DMS79 (cell line): ENCODE data around the gene SSBP2.
A peak's percentile ranks its signal among the peaks of the same experiment; 100 is the strongest.
"Not testable (repeated sequence)": the region's sequence is repeated elsewhere in the genome, so short reads cannot be mapped to it uniquely, and the experiment has no call there.

Experiments used
- DNase-seq: peaks from one replicate; lab custom pipeline; 2025; lab: John Stamatoyannopoulos, UW

SSBP2 gene

DNA sequence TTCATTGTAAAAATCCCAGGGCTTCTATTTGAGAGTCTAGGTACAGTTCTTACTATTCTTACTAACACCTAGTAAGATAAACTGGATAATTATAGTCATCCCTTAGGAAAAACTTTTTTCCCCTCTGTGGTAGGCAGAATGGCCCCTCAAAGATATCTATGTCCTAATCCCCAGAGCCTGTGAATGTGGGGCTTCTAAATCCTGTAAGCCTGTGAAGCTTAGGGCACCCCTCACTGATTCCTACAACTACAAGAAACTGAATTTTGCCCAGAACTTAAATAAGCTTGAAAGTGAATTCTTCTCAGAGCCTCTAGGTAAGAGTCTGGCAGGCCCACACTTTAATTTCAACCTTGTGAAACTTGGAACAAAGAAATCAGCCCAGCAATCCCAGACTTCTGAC lies 226.9 kb downstream of the SSBP2 start:
- no peak for DNase-seq

DNA sequence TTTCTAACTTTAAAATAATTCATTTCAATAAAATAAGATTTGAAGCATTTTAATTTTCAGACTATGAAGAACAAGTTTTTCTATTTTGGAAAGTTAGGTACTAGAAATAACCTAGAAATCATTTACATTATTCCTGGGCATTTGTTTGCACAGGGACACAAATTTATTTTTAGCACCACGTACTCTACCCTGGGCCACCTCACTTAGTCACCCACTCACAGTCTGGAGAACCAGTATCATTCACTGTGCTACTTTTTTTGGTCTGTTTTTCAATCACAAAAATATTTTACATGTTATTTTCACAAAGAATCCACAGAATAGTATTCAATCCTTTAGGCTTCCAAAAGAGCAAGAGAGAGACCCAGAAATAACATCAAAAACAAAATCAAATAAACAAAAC lies 228.3 kb downstream of the SSBP2 start:
- DNase-seq = no peak

DNA sequence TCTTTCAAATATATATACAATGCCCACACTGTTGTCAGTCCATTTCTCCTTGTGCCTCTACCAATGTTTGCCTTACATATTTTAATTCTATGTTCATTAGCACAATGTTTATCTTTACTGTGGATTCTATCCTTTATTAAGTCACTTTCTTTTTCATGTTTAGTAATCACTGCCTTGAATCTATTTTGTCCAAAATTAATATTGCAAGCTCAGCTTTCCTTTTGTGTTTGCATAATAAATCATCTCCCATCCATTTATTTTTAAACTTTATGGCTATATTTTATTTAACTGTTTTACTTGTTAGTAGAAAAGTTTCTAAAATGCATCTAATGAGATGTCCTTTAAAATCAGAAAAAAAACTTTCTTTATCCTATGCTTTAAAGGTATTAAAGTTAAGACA lies 230.1 kb downstream of the SSBP2 start:
- no peak for DNase-seq

DNA sequence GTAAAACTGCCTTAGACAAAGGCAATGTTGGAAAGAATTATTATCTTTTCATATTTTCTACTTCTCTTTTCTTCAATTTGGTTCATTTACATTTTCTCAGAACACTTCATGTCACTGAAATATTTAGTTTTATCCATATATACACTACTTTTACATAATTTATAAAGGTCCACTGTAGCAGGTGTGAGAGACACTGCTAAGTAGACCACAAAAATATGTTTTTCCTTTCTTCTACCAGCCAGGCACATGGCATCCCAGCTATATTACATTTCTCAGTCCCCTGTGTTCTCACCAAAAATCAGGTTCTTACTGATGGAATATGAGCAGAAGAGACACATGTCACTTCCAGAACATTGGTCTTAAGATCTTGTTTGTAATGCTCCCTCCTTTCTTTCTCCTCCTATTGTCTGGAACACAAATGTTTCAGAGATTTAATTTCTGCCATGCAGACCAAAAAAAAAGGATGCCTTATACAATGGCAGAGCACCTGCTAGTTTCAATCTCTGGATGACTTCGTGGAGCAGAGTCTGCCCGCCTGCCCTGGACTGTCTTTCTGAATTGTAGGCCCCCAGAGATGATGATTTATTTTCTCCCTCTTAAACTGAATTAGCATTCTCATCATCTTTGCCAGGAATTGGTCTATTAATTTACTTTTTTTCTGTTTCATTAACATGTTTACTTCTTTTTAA lies 231.5 kb downstream of the SSBP2 start:
- no peak for DNase-seq

DNA sequence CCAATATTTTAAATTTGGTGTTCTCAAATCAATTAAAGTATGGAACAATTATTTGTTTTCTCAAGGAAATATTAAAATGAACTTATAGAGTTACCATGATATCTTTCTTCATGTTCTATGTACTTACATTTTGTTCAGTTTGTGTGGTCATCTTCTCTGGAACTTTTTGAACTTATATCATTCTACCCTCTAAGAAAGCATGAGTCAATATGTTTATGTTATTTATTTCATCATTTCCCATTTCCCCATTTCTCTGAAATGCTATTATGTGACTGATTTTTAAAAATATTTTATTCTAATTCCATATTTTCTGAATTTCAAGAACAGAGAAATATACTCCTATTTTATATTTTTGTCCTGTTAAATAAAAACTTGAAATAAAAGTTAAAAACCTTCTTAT lies 233.4 kb downstream of the SSBP2 start:
- no peak for DNase-seq

DNA sequence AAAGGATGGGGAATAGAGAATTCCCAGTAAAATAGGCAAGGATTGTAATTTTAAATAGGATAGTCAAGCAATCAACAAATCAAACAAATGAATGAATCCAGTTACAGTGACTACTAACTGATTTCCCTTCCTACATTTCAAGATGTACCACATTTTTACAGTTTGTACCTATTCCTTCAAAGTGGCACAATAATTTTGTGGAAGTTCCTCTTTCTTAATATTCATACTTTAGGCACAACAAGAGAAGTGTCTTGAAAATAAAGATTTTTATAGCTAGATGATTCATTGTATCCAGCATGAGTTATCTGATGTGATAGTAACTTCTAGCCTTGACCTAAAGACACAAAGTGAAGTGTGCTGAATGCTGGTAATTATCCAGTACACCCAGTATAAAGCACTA lies 234.8 kb downstream of the SSBP2 start:
- no peak for DNase-seq

DNA sequence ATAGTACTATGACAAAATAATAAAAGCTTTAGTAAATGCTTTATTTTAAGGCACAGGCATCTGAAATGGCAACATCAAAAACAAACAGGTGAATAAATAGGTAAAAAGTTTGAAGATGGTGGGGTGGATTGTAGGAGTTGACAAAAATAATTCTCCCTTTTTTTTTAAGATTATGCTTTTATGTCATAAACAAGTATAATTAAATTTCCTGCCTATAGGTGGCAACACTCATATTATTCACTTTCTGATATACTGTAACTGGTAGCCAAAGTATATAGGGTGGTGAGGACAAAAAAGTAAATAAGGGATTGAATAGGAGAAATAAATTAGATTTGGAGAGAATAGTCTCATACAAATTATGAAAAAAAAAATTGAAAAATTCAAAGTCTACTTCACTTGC lies 236.9 kb downstream of the SSBP2 start:
- DNase-seq = no peak

DNA sequence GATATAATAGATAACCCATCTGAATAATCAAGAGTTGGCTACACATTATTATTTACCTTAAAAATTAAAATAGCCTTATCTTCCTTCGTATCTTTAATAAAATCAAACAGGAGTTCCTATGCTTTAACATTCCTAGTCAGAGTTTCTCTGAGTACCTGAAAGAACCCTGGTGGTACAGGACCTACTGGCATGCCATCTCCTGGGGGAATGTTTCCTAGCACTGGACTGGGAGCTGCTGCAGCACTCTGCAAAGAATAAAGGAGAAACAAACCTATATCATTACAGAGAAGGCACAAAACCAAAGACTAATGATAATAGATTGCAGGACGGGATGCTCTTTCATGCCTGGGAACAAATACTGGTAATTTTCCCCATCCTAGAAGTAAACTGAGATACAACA lies 237.4 kb downstream of the SSBP2 start:
- DNase-seq = no peak

DNA sequence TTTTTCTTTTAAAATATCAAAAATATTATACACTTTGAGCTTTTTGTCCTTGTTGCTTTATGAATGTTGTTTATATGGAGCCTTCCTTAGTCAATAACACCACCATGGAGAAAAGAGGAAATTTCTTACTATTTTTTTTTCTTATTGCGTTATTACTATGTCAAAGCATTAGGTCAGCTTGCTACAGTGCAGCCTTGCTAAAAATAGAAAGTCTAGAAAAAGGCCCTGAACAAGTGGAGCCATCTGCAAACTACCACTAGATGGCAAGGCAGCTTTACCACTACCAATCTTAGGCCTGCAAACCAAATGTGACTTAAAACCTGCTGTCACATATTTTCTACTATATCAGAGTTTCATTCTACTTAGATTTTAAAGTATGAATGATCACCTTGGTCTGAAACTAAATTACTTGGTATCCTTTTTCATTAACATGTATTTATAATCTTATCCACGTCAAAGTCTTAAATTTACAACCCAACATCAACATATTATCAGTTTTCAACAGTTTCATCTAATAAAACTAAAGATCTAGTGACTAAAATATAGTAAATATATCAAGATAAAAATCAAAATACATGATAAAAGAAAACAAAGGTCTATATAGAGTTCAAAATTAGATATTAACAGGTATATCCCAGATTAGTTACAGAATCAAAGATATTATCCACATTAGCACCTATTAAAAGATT lies 243.9 kb downstream of the SSBP2 start:
- peak; percentile 26 for DNase-seq

DNA sequence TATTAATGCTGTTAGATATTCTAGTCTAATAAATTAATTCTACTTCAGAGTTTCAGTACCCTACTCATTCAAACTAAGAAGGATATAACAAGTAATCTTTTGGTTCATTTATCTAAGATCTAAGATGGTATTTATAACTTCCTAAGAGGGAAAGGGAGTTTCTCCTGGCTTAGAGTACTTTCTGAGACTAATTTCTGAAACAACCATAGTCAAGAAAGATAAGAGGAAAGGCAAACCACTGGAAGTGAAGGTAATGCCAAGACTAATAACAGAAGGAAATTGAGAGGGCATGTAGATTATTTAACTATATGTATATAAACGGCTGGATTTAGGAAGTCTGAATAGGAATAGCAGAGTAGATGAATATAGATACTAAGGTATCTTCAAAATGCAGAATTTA lies 244.5 kb downstream of the SSBP2 start:
- no peak for DNase-seq

DNA sequence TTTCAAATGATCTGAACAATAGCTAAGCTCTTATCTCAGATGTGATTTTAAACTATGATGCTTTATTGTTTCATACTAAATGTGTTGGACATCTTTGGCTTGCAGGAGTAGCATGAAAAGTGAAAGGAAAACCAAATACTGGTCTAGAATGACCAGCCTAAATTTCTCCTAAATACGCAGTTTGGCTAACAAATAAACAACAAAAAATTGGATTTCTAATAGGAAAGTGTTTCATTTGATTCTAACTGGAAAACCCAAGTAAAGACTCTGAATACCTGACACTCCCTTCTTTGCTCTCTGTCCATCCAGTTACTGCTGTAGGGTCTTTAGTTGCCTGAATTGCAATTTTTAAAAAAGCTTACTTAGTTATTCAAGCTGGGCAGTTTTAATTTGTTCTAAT lies 245.2 kb downstream of the SSBP2 start:
- DNase-seq = no peak

DNA sequence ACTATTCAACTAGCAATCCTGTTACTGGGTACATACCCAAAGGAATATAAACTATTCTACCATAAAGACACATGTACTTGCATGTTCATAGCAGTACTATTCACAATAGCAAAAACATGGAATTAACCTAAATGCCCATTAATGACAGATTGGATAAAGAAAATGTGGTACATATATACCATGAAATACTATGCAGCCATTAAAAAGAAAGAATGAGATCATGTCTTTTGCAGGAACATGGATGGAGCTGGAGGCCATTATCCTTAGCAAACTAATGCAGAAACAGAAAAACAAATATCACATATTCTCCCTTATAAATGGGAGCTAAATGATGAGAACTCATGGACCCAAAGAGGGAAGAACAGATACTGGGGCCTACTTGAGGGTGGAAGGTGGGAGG lies 247.3 kb downstream of the SSBP2 start:
- DNase-seq = not testable (repeated sequence)

DNA sequence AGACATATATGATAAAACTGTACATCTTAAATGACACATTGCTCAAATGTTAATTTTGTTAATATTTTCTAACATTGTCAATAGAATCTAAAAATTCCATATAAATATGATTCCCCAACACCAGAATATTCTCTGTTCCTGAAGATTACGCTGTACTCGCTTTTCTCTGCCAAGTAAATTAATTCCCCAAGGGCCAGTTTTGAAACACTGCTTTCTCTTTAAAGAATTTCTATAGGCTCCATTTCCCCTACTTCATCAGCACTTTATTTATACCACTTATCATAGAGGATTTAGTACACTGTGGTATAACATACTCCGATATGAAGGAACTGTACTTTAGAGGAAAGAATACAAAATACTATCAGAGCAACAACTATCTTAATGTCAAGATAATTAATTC lies 255.6 kb downstream of the SSBP2 start:
- DNase-seq = no peak

DNA sequence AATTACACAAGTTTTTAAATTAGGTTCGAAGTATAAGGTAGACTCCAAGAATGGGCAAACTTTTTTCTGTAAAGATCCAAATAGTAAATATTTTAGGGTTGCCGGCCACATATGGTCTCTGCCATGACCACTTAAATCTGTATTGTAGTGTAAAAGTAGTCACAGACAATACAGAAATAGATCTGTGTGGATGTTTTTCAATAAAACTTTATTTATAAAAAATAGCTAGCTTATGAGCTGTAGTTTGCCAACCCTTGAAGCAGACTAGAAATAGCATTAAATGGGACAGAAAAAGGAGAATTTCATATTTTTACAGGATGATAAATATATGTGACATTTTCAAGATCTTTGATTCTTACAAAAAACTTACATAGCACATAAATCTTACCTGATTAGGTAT lies 262.0 kb downstream of the SSBP2 start:
- DNase-seq = no peak

DNA sequence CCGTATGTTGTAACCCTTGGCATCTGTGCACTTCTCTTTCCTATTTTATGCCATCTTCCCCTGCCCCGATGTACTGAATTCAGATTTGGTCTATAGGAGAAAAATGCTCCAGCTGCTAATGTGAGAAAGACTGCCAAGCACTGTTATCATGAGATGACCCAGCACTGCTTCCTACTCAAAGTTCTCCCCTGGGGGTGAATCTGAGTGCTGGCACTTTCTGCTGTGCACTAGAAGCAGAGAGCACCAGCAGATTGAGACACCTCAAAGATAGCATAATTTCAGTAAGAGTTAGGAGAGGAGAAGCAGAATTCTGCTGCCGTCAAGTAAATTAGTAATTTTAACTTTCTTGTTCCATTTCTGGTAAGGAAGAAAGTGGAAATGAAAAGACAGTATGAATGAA lies 264.2 kb downstream of the SSBP2 start:
- DNase-seq = no peak

DNA sequence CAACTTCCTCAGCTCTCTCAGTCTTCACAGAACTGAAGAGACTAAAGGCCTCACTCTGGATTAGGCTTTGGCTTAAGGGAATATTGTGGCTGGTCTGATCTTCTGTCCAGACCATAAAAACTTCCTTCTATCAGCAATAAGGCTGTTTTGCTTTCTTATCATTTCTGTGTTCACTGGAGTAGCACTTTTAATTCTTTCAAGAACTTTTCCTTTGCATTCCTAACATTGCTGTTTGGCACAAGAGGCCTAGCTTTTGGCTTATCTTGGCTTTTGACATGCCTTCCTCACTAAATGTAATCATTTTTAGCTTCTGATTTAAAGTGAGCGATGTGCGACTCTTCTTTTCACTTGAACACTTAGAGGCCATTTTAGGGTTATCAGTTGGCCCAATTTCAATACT lies 268.3 kb downstream of the SSBP2 start:
- no peak for DNase-seq

DNA sequence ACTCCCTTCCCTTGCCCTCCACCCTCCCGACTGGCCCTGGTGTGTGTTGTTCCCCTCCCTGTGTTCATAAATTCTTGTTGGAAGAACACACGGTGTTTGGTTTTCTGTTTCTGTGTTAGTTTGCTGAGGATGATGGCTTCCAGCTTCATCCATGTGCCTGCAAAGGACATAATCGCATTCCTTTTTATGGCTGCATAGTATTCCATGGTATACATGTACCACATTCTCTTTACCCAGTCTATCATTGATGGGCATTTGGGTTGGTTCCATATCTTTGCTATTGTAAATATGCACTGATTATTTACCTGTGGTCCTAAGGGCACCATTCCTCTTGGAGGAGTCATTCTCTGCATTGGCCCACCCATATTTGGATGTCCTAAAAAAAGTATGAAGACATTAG lies 277.5 kb downstream of the SSBP2 start:
- not testable (repeated sequence) for DNase-seq

DNA sequence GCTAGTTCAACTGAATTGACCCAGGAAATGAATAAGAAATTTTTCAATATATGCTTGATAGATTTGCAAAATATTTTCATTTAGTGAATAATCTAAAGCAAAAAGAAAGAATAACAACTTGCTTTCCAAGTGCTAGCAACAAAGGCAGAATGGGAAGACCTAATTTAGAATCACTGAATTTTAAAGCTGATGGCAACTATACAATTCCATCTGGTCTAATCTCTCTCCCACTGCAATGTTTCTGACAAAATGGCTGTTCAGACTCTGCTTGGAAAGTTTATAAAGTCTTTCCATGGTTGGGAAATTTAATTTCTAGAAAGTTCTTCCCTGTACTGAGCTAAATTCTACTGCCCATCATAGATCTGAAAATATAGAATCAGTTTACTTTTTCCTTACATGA lies 281.2 kb downstream of the SSBP2 start:
- no peak for DNase-seq

DNA sequence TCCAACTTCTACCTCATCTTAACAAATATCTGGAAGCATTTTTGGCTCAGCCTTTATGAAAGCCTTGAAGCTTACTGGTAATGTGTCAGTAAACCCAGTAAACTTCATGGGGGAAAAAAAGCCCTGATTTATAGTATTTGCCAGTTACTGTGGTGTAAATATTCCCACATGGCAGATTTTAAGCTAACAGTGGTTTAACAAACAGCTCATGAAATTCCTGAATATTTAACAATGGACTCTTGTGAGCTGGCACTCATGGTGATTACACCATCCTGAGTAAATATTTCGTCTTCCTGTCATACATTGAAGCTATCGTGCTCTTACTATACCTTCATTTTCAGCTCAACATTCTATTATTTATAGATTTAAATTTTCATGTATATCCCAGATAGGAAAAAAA lies 300.0 kb downstream of the SSBP2 start:
- DNase-seq = no peak

DNA sequence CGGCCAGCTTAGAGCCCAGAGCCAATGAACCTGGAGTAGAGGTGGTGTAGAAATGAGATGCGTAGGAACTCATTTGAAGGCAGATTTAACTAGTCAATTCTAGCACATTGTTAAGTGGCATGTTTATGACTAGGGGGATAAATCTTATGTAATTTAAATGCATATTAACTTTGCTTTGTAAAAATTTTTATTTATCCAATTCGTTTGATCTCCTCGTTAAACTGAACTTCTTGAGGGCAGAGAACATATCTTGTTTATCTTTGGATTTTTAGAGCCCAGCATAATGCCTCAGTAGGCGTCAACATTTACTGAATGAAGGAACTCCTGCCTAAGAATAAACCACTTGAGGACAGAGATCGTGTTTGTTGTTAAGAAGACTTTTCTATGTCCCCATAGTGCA lies 315.9 kb downstream of the SSBP2 start:
- no peak for DNase-seq

DNA sequence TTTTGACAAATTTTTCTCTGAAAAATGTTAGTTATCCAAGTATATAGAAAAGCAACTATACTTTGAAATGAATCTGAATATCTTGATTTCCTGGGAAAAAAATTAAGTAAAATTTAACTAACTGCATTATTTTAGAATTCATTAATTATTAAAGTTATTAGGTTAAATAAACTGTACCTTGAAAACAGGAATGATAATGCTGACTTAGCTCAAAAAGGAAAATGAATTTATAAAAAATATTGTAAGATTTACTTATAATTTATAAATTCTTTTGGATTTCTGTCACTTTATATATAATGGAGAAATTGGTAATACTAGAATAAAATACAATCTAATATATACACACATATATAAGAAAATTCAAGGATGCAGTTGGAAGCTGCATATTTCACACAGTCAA lies 320.9 kb downstream of the SSBP2 start:
- no peak for DNase-seq

DNA sequence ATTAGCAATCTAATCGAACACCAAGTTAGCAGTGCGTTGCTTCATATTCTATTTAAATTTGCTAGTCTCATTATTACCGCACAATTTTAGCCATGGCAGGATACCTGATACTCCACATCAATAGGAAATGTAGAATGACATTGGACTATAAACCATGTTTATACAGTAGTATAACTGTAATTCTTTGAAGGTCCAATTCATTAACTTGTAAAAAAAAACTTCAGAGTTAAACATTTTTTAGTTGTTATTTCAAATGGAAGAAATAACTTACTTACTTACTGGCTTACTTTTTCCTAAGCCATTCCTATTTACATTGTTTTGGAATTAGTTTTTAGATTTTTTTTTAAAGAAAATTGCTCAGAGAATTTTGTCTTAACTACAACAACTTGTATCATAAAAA lies 321.5 kb downstream of the SSBP2 start:
- DNase-seq = no peak

DNA sequence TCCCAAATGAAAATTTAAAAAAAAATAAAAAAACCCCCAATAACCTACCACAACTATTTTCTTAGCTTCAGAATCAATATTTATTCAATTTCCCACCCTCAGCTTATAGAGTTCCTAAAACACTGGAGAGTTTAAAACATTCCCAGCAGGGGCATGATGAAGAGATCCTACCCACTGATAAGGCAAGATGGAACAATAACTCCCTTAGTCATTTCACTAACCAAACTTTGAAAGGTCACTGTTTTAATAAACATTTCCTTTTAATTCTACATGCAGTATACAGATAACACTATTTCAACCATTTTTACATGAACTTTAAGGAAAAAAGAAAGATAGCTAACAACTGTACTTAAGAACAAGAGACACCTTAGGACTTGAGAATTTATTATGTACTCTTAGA lies 322.0 kb downstream of the SSBP2 start:
- DNase-seq = no peak

DNA sequence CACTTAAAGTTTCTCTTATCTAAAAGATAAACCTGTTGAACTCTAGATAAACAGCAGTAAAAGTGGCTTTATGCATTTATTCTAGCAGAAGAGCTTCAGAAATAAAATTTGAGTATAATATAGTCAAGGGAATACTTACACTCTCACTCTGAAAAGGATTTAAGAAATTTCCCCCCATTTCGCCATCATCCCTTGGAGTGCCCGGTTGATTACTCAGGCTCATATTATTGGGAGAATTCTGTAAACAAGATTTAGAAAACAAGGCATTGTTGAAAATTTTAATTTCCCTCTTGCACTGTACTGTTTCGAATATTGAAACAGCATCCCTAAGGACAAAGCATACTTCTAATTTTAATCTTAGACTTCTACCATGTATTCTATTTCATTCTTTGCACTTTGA lies 322.5 kb downstream of the SSBP2 start:
- no peak for DNase-seq
